Sigmoid colon (tissue), 4 donors: ENCODE results near the gene NUPR1.
A peak's percentile ranks its signal among the peaks of the same experiment; 100 is the strongest.

Experiments used
- EP300 ChIP-seq, 4 donors: sonication (generic); formaldehyde crosslinking; IDR thresholded peaks; one replicate each; pipeline ENCODE4 v1.6.1; 2017; ENCODE audit warnings: antibody characterized with exemption in 4 of 4
- POLR2A ChIP-seq, 2 donors: fragments of 450-650 bp; IDR thresholded peaks; one replicate each; pipeline ENCODE4 v1.6.1; 2016; ENCODE audit warnings: antibody characterized with exemption in 2 of 2, mild to moderate bottlenecking in 2 of 2, moderate library complexity in 2 of 2
- POLR2AphosphoS5 ChIP-seq, 4 donors: sonication (generic); formaldehyde crosslinking; IDR thresholded peaks; one replicate each; pipeline ENCODE4 v1.6.1; 2017; ENCODE audit warnings: antibody characterized with exemption in 4 of 4
- TF ChIP-seq, protein P1 (sequence below), 4 experiments: fragments of 450-650 bp in 3 of 4; fragments of 200-600 bp in 1 of 4; IDR thresholded peaks; one replicate each; pipeline ENCODE4 v1.5.1; 2016 to 2019; ENCODE audit warnings: antibody characterized with exemption in 4 of 4, mild to moderate bottlenecking in 3 of 4, moderate library complexity in 2 of 4

DNA sequence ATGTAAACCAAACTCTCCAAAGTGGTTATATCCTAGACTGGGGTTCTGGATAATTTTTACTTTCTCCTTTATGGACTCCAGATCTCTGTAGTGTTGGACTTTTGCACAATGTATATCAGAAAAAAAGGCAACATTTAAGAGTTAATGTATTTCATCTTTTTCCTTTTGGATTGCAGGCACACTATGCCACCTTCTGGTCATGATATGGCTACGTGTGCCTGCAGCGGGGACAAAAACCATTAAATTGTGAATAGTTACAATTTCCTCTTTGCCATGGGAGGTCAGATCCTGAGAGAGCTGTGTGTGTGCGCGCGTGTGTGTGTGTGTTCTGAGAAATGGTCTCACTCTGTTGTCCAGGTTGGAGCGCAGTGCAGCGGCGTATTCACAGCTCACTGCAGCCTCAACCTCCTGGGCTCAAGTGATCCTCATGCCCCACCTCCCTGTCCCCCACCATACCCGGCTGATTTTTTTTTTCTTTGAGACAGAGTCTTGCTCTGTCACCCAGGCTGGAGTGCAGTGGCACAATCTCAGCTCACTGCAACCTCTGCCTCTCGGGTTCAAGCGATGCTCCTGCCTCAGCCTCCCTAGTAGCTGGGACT, 10.6 kb upstream of the NUPR1 start:
- TF ChIP-seq, protein P1, sequence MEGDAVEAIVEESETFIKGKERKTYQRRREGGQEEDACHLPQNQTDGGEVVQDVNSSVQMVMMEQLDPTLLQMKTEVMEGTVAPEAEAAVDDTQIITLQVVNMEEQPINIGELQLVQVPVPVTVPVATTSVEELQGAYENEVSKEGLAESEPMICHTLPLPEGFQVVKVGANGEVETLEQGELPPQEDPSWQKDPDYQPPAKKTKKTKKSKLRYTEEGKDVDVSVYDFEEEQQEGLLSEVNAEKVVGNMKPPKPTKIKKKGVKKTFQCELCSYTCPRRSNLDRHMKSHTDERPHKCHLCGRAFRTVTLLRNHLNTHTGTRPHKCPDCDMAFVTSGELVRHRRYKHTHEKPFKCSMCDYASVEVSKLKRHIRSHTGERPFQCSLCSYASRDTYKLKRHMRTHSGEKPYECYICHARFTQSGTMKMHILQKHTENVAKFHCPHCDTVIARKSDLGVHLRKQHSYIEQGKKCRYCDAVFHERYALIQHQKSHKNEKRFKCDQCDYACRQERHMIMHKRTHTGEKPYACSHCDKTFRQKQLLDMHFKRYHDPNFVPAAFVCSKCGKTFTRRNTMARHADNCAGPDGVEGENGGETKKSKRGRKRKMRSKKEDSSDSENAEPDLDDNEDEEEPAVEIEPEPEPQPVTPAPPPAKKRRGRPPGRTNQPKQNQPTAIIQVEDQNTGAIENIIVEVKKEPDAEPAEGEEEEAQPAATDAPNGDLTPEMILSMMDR (IDR thresholded peaks at IDR 0.05): peak; percentile 29 to 52 (median 37)
- TF ChIP-seq POLR2AphosphoS5 (IDR thresholded peaks at IDR 0.05) (no peak), POLR2A (IDR thresholded peaks at IDR 0.05) (no peak), EP300 (IDR thresholded peaks at IDR 0.05) (no peak)
